Esophagus (tissue), 2 donors: Measurements from ENCODE around the gene MICALL1. TPM values are rescaled to one million over a fixed set of nuclear protein-coding genes. Genes with fewer than 3 reads are reported as not detected.

Source experiments
- H3K27ac ChIP-seq, 2 donors: one replicate each; pipeline ENCODE4 v1.5.1; 2013; ENCODE audit warnings: low read depth in 2 of 2, mild to moderate bottlenecking in 2 of 2, inconsistent platforms in 1 of 2, low read length in 1 of 2, moderate library complexity in 1 of 2
- H3K27me3 ChIP-seq, 2 donors: one replicate each; pipeline ENCODE4 v1.6.1; 2013; ENCODE audit warnings: low read length in 2 of 2, control low read depth in 1 of 2, mild to moderate bottlenecking in 1 of 2; ENCODE audit not compliant: insufficient read depth in 2 of 2, control insufficient read depth in 1 of 2
- H3K36me3 ChIP-seq, 2 donors: one replicate each; pipeline ENCODE4 v1.6.1; 2013; ENCODE audit warnings: low read length in 1 of 2; ENCODE audit not compliant: control insufficient read depth in 2 of 2, insufficient read depth in 2 of 2
- H3K4me1 ChIP-seq, 2 donors: one replicate each; pipeline ENCODE4 v1.6.1; 2013; ENCODE audit warnings: low read length in 1 of 2; ENCODE audit not compliant: control insufficient read depth in 2 of 2, insufficient read depth in 2 of 2
- H3K4me3 ChIP-seq, 2 donors: one replicate each; pipeline ENCODE4 v1.5.1; 2013; ENCODE audit warnings: low read length in 2 of 2, mild to moderate bottlenecking in 2 of 2, low read depth in 1 of 2, moderate library complexity in 1 of 2
- H3K9me3 ChIP-seq, 2 donors: one replicate each; pipeline ENCODE4 v1.6.1; 2013; ENCODE audit warnings: mild to moderate bottlenecking in 2 of 2, low read depth in 1 of 2, low read length in 1 of 2, moderate library complexity in 1 of 2; ENCODE audit not compliant: control insufficient read depth in 2 of 2, insufficient read depth in 1 of 2
- WGBS, 2 donors: extraction: QIAGEN DNeasy Blood & Tissue Kit; methylation state at CpG; one replicate each; pipeline ENCODE4 v1.1.7; 2013; 5-methylcytosine and 5-hydroxymethylcytosine counted together
- polyA plus RNA-seq, 2 donors: library from polyadenylated mRNA; stranded (reverse); fragments of 200-250 nt; gene quantifications; one replicate each; pipeline ENCODE4 v1.2.3, GENCODE V29; 2013
- donor health status: healthy with polysubstance abuse.
- donor health status: Bipolar disorder and iron deficiency.

The MICALL1 gene
- polyA plus RNA-seq, 2 donors = 41.7 to 44.1 TPM

DNA sequence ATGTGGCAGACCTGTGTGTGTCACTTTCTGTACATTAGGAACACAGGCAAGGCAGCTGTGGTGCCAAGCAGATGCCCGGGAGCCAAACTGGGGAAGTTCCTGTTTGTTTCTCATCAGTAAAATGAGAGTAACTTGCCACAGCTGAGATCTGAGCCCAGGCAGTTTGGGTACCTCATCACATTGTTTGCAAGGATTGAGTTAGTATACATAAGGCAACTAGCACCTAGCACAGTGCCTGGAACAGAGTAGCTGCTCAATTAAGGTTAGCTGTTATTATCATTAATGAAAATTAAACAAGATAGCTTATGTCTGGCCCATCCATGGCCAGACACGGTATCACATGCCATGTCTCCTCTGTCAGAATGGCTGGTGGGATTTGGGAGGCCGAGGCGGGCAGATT is 70.5 kb downstream of the MICALL1 start:
- Histone ChIP-seq H3K4me3 (no peak overlapping the region), H3K9me3 (no peaks in the 10 kb centered on the region), H3K36me3 (peaks cover 0 to 2% of the 10 kb centered on the region in 2 donors), H3K27me3 (no peaks in the 10 kb centered on the region), H3K27ac (no peak overlapping the region), H3K4me1 (peaks cover 0 to 3% of the 10 kb centered on the region in 2 donors)
- WGBS, 2 donors = 87 to 92% methylated on average over 4 of the region's 4 CpGs

DNA sequence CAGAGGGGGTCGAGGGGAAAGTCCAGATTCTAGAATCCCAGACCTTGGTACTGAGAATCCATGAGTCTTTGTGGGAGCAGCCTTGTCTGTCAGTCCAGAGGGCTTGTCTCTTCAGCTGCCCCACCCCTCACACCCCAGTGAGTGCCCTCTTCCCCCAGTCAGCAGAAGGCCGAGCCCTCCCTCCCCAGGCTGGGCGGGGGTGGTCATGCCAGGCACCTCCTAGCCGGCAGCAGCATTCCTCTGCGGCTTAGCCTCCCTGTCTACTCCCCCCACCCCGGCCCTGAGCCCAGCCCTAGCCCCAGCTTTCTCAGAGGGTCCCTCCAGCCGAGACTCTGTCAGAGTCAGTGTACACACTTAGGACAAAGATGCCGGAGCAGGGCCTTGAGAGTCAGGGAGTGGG is 73.7 kb downstream of the MICALL1 start:
- Histone ChIP-seq H3K4me1 (peaks cover 0 to 3% of the 10 kb centered on the region in 2 donors), H3K36me3 (peaks cover 0 to 2% of the 10 kb centered on the region in 2 donors), H3K4me3 (no peak overlapping the region), H3K27ac (no peak overlapping the region), H3K9me3 (no peaks in the 10 kb centered on the region), H3K27me3 (no peaks in the 10 kb centered on the region)
- 80 to 83% methylated on average over 6 to 8 of the region's 8 CpGs for WGBS, 2 donors

GRCh38 chr22:37981282-37982011 is 75.3 kb downstream of the MICALL1 start:
- 91 to 97% methylated on average over 6 of the region's 6 CpGs for WGBS, 2 donors
- H3K36me3 ChIP-seq = peaks cover 0 to 4% of the 10 kb centered on the region in 2 donors
- H3K4me1 ChIP-seq = no peaks in the 10 kb centered on the region
- H3K27ac ChIP-seq = no peak overlapping the region
- H3K9me3 ChIP-seq = no peaks in the 10 kb centered on the region
- no peak overlapping the region for H3K4me3 ChIP-seq
- no peaks in the 10 kb centered on the region for H3K27me3 ChIP-seq

GRCh38 chr22:37982151-37982785 is 76.2 kb downstream of the MICALL1 start:
- no peak overlapping the region for H3K27ac ChIP-seq
- H3K4me3 ChIP-seq = no peak overlapping the region
- H3K27me3 ChIP-seq = no peaks in the 10 kb centered on the region
- H3K4me1 ChIP-seq = no peaks in the 10 kb centered on the region
- 79 to 89% methylated on average over 8 of the region's 8 CpGs for WGBS, 2 donors
- H3K9me3 ChIP-seq = no peaks in the 10 kb centered on the region
- peaks cover 0 to 4% of the 10 kb centered on the region in 2 donors for H3K36me3 ChIP-seq

- WGBS, 2 donors = 70 to 76% methylated on average over 72 to 84 of the region's 84 CpGs
- H3K27ac ChIP-seq = no peak overlapping the region
- H3K4me3 ChIP-seq = no peak overlapping the region
- no peaks in the 10 kb centered on the region for H3K27me3 ChIP-seq
- H3K9me3 ChIP-seq = no peaks in the 10 kb centered on the region
- no peaks in the 10 kb centered on the region for H3K4me1 ChIP-seq
- H3K36me3 ChIP-seq = peaks cover 0 to 9% of the 10 kb centered on the region in 2 donors
These were observed 77.1 kb downstream of the MICALL1 start for GRCh38 chr22:37982938-37983859.

- WGBS, 2 donors = 83 to 84% methylated on average over 31 to 42 of the region's 42 CpGs
- no peak within 1 kb of the TSS for H3K4me3 ChIP-seq
- H3K27ac ChIP-seq = no peak within 1 kb of the TSS
These were observed 78.0 kb downstream of the MICALL1 start, which contains the start of gene SOX10 for GRCh38 chr22:37983860-37984791. Gene SOX10, minus strand, starts transcription at chr22:37984555. Its CDS starts 771 bp downstream, at chr22:37983784.

GRCh38 chr22:37985050-37985585 is 79.0 kb downstream of the MICALL1 start:
- Histone ChIP-seq H3K36me3 (peaks cover 0 to 9% of the 10 kb centered on the region in 2 donors), H3K9me3 (no peaks in the 10 kb centered on the region), H3K4me1 (no peaks in the 10 kb centered on the region), H3K27me3 (no peaks in the 10 kb centered on the region), H3K27ac (no peak overlapping the region), H3K4me3 (no peak overlapping the region)
- 88 to 90% methylated on average over 9 of the region's 9 CpGs for WGBS, 2 donors

More at GRCh38 chr22:37983860-37984791, 78.0 kb downstream of the MICALL1 start, which contains the start of gene SOX10:
- peaks cover 0 to 9% of the 10 kb centered on the region in 2 donors for H3K36me3 ChIP-seq
- no peaks in the 10 kb centered on the region for H3K9me3 ChIP-seq
- no peaks in the 10 kb centered on the region for H3K4me1 ChIP-seq
- no peaks in the 10 kb centered on the region for H3K27me3 ChIP-seq

GRCh38 chr22:37985751-37986281 is 79.7 kb downstream of the MICALL1 start:
- Histone ChIP-seq H3K9me3 (no peaks in the 10 kb centered on the region), H3K27me3 (no peaks in the 10 kb centered on the region), H3K4me1 (no peaks in the 10 kb centered on the region), H3K4me3 (no peak overlapping the region), H3K27ac (no peak overlapping the region), H3K36me3 (peaks cover 0 to 9% of the 10 kb centered on the region in 2 donors)
- 83 to 89% methylated on average over 27 of the region's 27 CpGs for WGBS, 2 donors
